H1 (cell line): ENCODE data around the gene ADGRL3. TPM values are rescaled to one million over a fixed set of nuclear protein-coding genes. Genes with fewer than 3 reads are reported as not detected.

Experiments used
- CTCF ChIA-PET: fragments of 300-600 bp; sonication (Branson Sonifier 250); formaldehyde crosslinking; loops from one replicate; lab custom pipeline; 2021; ENCODE audit not compliant: partially characterized antibody; lab: Charles Lee
- POLR2A ChIA-PET: fragments of 300-600 bp; sonication (Branson Sonifier 250); formaldehyde crosslinking; loops from one replicate; lab custom pipeline; 2021; ENCODE audit warnings: inconsistent platforms; ENCODE audit not compliant: partially characterized antibody; lab: Charles Lee
- DNase-seq, 2 experiments: peaks; one replicate each; pipeline versions ENCODE4 v3.0.0 to v3.0.0-alpha.2; 2010 to 2022; ENCODE audit warnings: low spot score in 2 of 2, low read depth in 1 of 2, mixed read lengths in 1 of 2
- FAIRE-seq: peaks from 2 replicates; lab custom pipeline; 2011; peaks lifted over from hg19 to GRCh38; lab: Jason Lieb, UNC
- H2AFZ ChIP-seq: 2 replicates; pipeline ENCODE4 v1.8.1; 2012; ENCODE audit warnings: low read length, inconsistent platforms
- H2AK5ac ChIP-seq: 2 replicates; pipeline ENCODE4 v1.6.1; 2013; ENCODE audit warnings: low read depth, low read length
- H2BK120ac ChIP-seq: replicated peaks from 2 replicates; pipeline ENCODE3; 2013; ENCODE audit warnings: low read depth, low read length, inconsistent platforms
- H2BK12ac ChIP-seq: 2 replicates; pipeline ENCODE4 v1.6.1; 2013; ENCODE audit warnings: low read depth, low read length
- H2BK15ac ChIP-seq: 2 replicates; pipeline ENCODE4 v1.6.1; 2013; ENCODE audit warnings: low read length
- H2BK20ac ChIP-seq: 2 replicates; pipeline ENCODE4 v1.6.1; 2013; ENCODE audit warnings: low read length
- H2BK5ac ChIP-seq: 2 replicates; pipeline ENCODE4 v1.6.1; 2013; ENCODE audit warnings: low read depth, low read length
- H3K14ac ChIP-seq: 2 replicates; pipeline ENCODE4 v1.6.1; 2013; ENCODE audit warnings: inconsistent platforms; ENCODE audit not compliant: insufficient read length
- H3K18ac ChIP-seq: 2 replicates; pipeline ENCODE4 v1.6.1; 2013; ENCODE audit warnings: low read length; ENCODE audit errors: extremely low read depth
- H3K23ac ChIP-seq: 2 replicates; pipeline ENCODE4 v1.6.1; 2013; ENCODE audit warnings: inconsistent platforms; ENCODE audit not compliant: insufficient read length
- H3K23me2 ChIP-seq: 2 replicates; pipeline ENCODE4 v1.6.1; 2013; ENCODE audit warnings: low read depth, low read length
- H3K27ac ChIP-seq: 2 replicates; pipeline ENCODE4 v1.6.1; 2011; ENCODE audit warnings: low read depth, low read length, inconsistent platforms
- H3K27me3 ChIP-seq, 4 experiments: replicated peaks in 1 of 4; 1 replicate in 1 of 4; 2 replicates in 3 of 4; pipeline versions ENCODE4 v1.6.1 to v1.8.1; 2011 to 2013; ENCODE audit warnings: low read length in 3 of 4, mild to moderate bottlenecking in 3 of 4, inconsistent platforms in 2 of 4, mixed read lengths in 2 of 4, moderate library complexity in 1 of 4; ENCODE audit not compliant: control insufficient read depth in 3 of 4, insufficient read depth in 3 of 4; ENCODE audit errors: extremely low read depth in 1 of 4
- H3K36me3 ChIP-seq, 4 experiments: 2 replicates each; pipeline versions ENCODE4 v1.6.1 to v1.8.1; 2011 to 2013; ENCODE audit warnings: mild to moderate bottlenecking in 4 of 4, low read length in 3 of 4, moderate library complexity in 2 of 4, control low read depth in 1 of 4, inconsistent platforms in 1 of 4; ENCODE audit not compliant: insufficient read depth in 4 of 4, control insufficient read depth in 2 of 4
- H3K4ac ChIP-seq: replicated peaks from 2 replicates; pipeline ENCODE3; 2013; ENCODE audit warnings: low read length, low read depth, mixed read lengths, inconsistent platforms; ENCODE audit not compliant: insufficient read length
- H3K4me1 ChIP-seq, 4 experiments: replicated peaks in 1 of 4; 1 replicate in 1 of 4; 2 replicates in 3 of 4; pipeline versions ENCODE4 v1.6.1 to v1.8.1; 2011 to 2013; ENCODE audit warnings: low read length in 3 of 4, inconsistent platforms in 2 of 4, mixed read lengths in 1 of 4; ENCODE audit not compliant: insufficient read depth in 4 of 4, control insufficient read depth in 3 of 4
- H3K4me2 ChIP-seq, 2 experiments: 2 replicates each; pipeline versions ENCODE4 v1.6.1 to v1.8.1; 2011 to 2013; ENCODE audit warnings: low read depth in 2 of 2, low read length in 2 of 2, control low read depth in 1 of 2, inconsistent platforms in 1 of 2, mild to moderate bottlenecking in 1 of 2; ENCODE audit not compliant: insufficient read depth in 1 of 2
- H3K4me3 ChIP-seq, 4 experiments: fragments of 200-600, 300-600 bp in 1 of 4; sonication (generic), shearing (Covaris generic), sonication (Bioruptor Twin) in 1 of 4; 2 replicates each; pipeline versions ENCODE4 v1.5.1 to v1.8.1; 2011 to 2016; ENCODE audit warnings: low read length in 4 of 4, low read depth in 3 of 4, control low read depth in 2 of 4, inconsistent platforms in 2 of 4, mild to moderate bottlenecking in 2 of 4, mixed read lengths in 1 of 4, moderate library complexity in 1 of 4; ENCODE audit not compliant: insufficient read depth in 2 of 4; ENCODE audit errors: extremely low read depth in 1 of 4
- H3K56ac ChIP-seq: replicated peaks from 2 replicates; pipeline ENCODE3; 2013; ENCODE audit warnings: low read depth, mild to moderate bottlenecking, mixed read lengths, low read length, inconsistent platforms; ENCODE audit not compliant: insufficient read length
- H3K79me1 ChIP-seq: 2 replicates; pipeline ENCODE4 v1.6.1; 2013; ENCODE audit warnings: low read depth, low read length, control low read depth
- H3K79me2 ChIP-seq, 2 experiments: 2 replicates each; pipeline versions ENCODE4 v1.6.1 to v1.8.1; 2012 to 2013; ENCODE audit warnings: low read length in 2 of 2, mild to moderate bottlenecking in 2 of 2, inconsistent platforms in 1 of 2; ENCODE audit not compliant: insufficient read depth in 2 of 2, control insufficient read depth in 1 of 2
- H3K9ac ChIP-seq, 4 experiments: replicated peaks in 1 of 4; 1 replicate in 1 of 4; 2 replicates in 3 of 4; pipeline versions ENCODE4 v1.6.1 to v1.8.1; 2011 to 2013; ENCODE audit warnings: low read depth in 3 of 4, low read length in 3 of 4, control low read depth in 2 of 4, mild to moderate bottlenecking in 2 of 4, moderate library complexity in 2 of 4, inconsistent platforms in 1 of 4; ENCODE audit errors: extremely low read depth in 1 of 4
- H3K9me3 ChIP-seq, 2 experiments: 2 replicates each; pipeline versions ENCODE4 v1.6.1 to v1.8.1; 2012 to 2013; ENCODE audit warnings: mild to moderate bottlenecking in 2 of 2, moderate library complexity in 2 of 2, control low read depth in 1 of 2, inconsistent platforms in 1 of 2, low read depth in 1 of 2, low read length in 1 of 2, mixed read lengths in 1 of 2; ENCODE audit not compliant: insufficient read depth in 2 of 2
- H4K20me1 ChIP-seq, 2 experiments: replicated peaks in 1 of 2; 2 replicates each; pipeline versions ENCODE3 to v1.8.1; 2011 to 2013; ENCODE audit warnings: inconsistent platforms in 2 of 2, low read length in 2 of 2, mild to moderate bottlenecking in 1 of 2; ENCODE audit not compliant: insufficient read depth in 2 of 2, control insufficient read depth in 1 of 2
- H4K5ac ChIP-seq: 2 replicates; pipeline ENCODE4 v1.6.1; 2013; ENCODE audit warnings: low read length, low read depth, mixed read lengths, inconsistent platforms; ENCODE audit not compliant: insufficient read length
- H4K8ac ChIP-seq: 2 replicates; pipeline ENCODE4 v1.8.0; 2013; ENCODE audit warnings: mild to moderate bottlenecking, moderate library complexity, low read length, inconsistent platforms; ENCODE audit not compliant: insufficient read depth; ENCODE audit errors: extremely low read depth
- H4K91ac ChIP-seq: replicated peaks from 2 replicates; pipeline ENCODE3; 2013; ENCODE audit warnings: low read length, mixed read lengths, inconsistent platforms; ENCODE audit not compliant: insufficient read length
- MAFK ChIP-seq: IDR thresholded peaks from 2 replicates; pipeline ENCODE4 v1.6.1; 2012; ENCODE audit warnings: low read depth, mild to moderate bottlenecking, improper control_type of control experiment, low read length
- SP1 ChIP-seq: IDR thresholded peaks from 2 replicates; pipeline ENCODE4 v1.6.1; 2011; ENCODE audit warnings: low read depth, low read length
- SP4 ChIP-seq: IDR thresholded peaks from 2 replicates; pipeline ENCODE4 v1.6.1; 2012; ENCODE audit warnings: low read length, inconsistent platforms
- WGBS, 2 experiments: shearing (Covaris generic) in 1 of 2; methylation state at CpG; one replicate each; pipeline versions ENCODE4 v1.1.6 to v1.1.7; 2013 to 2015; ENCODE audit warnings: low lambda C conversion rate in 2 of 2, mixed read lengths in 2 of 2, inconsistent platforms in 1 of 2, low coverage in 1 of 2, missing lambda C conversion rate in 1 of 2; ENCODE audit not compliant: insufficient replicate concordance in 2 of 2, insufficient coverage in 1 of 2, insufficient read length in 1 of 2; ENCODE audit errors: extremely low coverage in 1 of 2, missing lambda C conversion rate in 1 of 2; 5-methylcytosine and 5-hydroxymethylcytosine counted together
- polyA plus RNA-seq, 7 experiments: library from polyadenylated mRNA; depleted of rRNA in 3 of 7; stranded (reverse) in 5 of 7; unstranded in 2 of 7; fragments of >200 nt in 5 of 7; fragments of 200-250 nt in 2 of 7; gene quantifications; 1 replicate in 5 of 7; 2 replicates in 1 of 7; 4 replicates in 1 of 7; pipeline versions ENCODE4 v1.2.1 to v1.2.3, GENCODE V29; 2011 to 2013; ENCODE audit warnings: missing spikeins in 2 of 7, mixed read lengths in 2 of 7
- total RNA-seq: library from RNA; stranded (reverse); fragmentation: NEBNext Ultra II Directional; extraction: Animal tissue kit (Norgen Biotek cat#: 25700); gene quantifications from 2 replicates; pipeline ENCODE4 v1.2.1, GENCODE V29; 2021

The ADGRL3 gene
- total and polyA plus RNA-seq, 2 of the 8 experiments (the other 6 are each of a cell fraction or from before 2014, with no cell fraction given): 6.6 to 13.0 TPM

DNA sequence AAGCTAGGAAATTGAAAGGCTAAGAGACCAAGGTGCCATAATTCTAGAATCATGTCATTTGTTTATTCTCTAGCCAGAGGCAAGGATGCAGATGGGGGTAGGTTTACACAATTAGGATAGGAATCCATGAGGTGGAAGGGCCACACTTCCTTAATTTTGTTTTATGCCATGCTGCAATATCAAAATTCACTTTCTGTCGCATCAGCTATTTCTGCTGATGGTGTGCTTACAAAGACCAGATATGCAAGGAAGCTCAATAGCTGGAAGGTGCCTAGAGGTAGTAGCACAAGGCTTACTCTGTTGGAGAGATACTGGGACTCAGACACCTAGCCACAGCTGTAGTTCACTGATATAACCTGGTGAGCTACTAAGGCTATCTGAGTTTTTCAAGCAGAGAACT is 328.5 kb downstream of the ADGRL3 start:
- H4K91ac ChIP-seq: no peak overlapping the region
- H3K18ac ChIP-seq: no peak overlapping the region
- H3K4me3 ChIP-seq: no peak overlapping the region
- no peaks in the 10 kb centered on the region for H3K79me2 ChIP-seq
- H3K4ac ChIP-seq: no peak overlapping the region
- TF ChIP-seq SP1 (no peak), SP4 (no peak), MAFK (peak; percentile 18; the same call in 1 of the 2 replicates)
- H4K5ac ChIP-seq: no peak overlapping the region
- no peaks in the 10 kb centered on the region for H3K9me3 ChIP-seq
- no peak overlapping the region for H2AFZ ChIP-seq
- H3K23ac ChIP-seq: no peak overlapping the region
- no peak overlapping the region for H2BK12ac ChIP-seq
- no peaks in the 10 kb centered on the region for H4K20me1 ChIP-seq
- no peaks in the 10 kb centered on the region for H3K4me1 ChIP-seq
- H2AK5ac ChIP-seq: no peak overlapping the region
- no peak overlapping the region for H3K4me2 ChIP-seq
- DNase-seq (no peak), FAIRE-seq (no peak)
- H2BK5ac ChIP-seq: no peak overlapping the region
- 85% methylated on average over 1 of the region's 1 CpG; no CpG with 5 or more reads in 1 of the 2 experiments for WGBS, 2 experiments
- no peaks in the 10 kb centered on the region; the same call in 1 of the 2 replicates for H3K79me1 ChIP-seq
- H3K9ac ChIP-seq: no peak overlapping the region
- H2BK120ac ChIP-seq: no peak overlapping the region
- ChIA-PET CTCF (interaction anchor here (1.0 to 1.3 kb wide), 3 partner anchors 14 to 1181 kb away, joined by 3 read pairs; no protein-coding TSS in a partner anchor), POLR2A (no interaction called here)
- no peak overlapping the region for H2BK20ac ChIP-seq
- H3K14ac ChIP-seq: no peak overlapping the region
- no peak overlapping the region for H3K27ac ChIP-seq
- H3K27me3 ChIP-seq: no peaks in the 10 kb centered on the region
- H2BK15ac ChIP-seq: no peak overlapping the region
- no peak overlapping the region for H3K56ac ChIP-seq
- no peaks in the 10 kb centered on the region for H3K36me3 ChIP-seq
- no peaks in the 10 kb centered on the region; the same call in 1 of the 2 replicates for H3K23me2 ChIP-seq
- H4K8ac ChIP-seq: no peak overlapping the region
